IMR-90 (cell line): Measurements from ENCODE around the gene SUN5. TPM values are rescaled to one million over a fixed set of nuclear protein-coding genes. Genes with fewer than 3 reads are reported as not detected.
A peak's percentile ranks its signal among the peaks of the same experiment; 100 is the strongest.

Experiments
- ATAC-seq: fragments of 200-7000 bp; cut with Tn5 transposase; 2 replicates; pipeline ENCODE4 v1.9.1; 2020; ENCODE audit warnings: low read depth, mild to moderate bottlenecking, moderate library complexity
- BruUV-seq: library from RNA; stranded (reverse); fragments of 400-500 nt; replicated peaks from 2 replicates; lab custom pipeline; 2021; lab: Mats Ljungman, UMichigan
- CTCF ChIA-PET: fragments of 300-600 bp; formaldehyde crosslinking; extraction: SDS; loops from one replicate; lab custom pipeline; 2021; ENCODE audit warnings: antibody characterized with exemption; lab: Yijun Ruan, JAX
- POLR2A ChIA-PET: fragments of 300-600 bp; sonication (Branson Sonifier 250); formaldehyde crosslinking; loops from one replicate; lab custom pipeline; 2022; ENCODE audit warnings: antibody characterized with exemption; ENCODE audit not compliant: unreplicated experiment; lab: Charles Lee
- DNase-seq: peaks from one replicate; pipeline ENCODE4 v3.0.0; 2013
- H2AFZ ChIP-seq: replicated peaks from 2 replicates; pipeline ENCODE3; 2013; ENCODE audit warnings: low read length, mild to moderate bottlenecking; ENCODE audit not compliant: poor library complexity
- H2AK5ac ChIP-seq: 2 replicates; pipeline ENCODE4 v1.6.1; 2013; ENCODE audit warnings: low read depth, low read length, inconsistent platforms
- H2AK9ac ChIP-seq: replicated peaks from 2 replicates; pipeline ENCODE3; 2013; ENCODE audit warnings: mild to moderate bottlenecking, low read depth, low read length, moderate library complexity; ENCODE audit not compliant: poor library complexity
- H2BK120ac ChIP-seq: 2 replicates; pipeline ENCODE4 v1.6.1; 2013; ENCODE audit warnings: low read depth, low read length, inconsistent platforms
- H2BK15ac ChIP-seq: 3 replicates; pipeline ENCODE4 v1.6.1; 2013; ENCODE audit warnings: low read depth, low read length, inconsistent platforms
- H2BK20ac ChIP-seq: 2 replicates; pipeline ENCODE4 v1.6.1; 2013; ENCODE audit warnings: low read depth, mild to moderate bottlenecking, inconsistent platforms, low read length, moderate library complexity
- H2BK5ac ChIP-seq: 2 replicates; pipeline ENCODE4 v1.6.1; 2013; ENCODE audit warnings: mild to moderate bottlenecking, low read depth, low read length, inconsistent platforms; ENCODE audit not compliant: poor library complexity, severe bottlenecking
- H3K14ac ChIP-seq: replicated peaks from 2 replicates; pipeline ENCODE4 v1.6.1; 2013; ENCODE audit warnings: low read depth, low read length, inconsistent platforms
- H3K18ac ChIP-seq: 2 replicates; pipeline ENCODE4 v1.6.1; 2013; ENCODE audit warnings: low read depth, low read length, control low read depth
- H3K23ac ChIP-seq: 2 replicates; pipeline ENCODE4 v1.6.1; 2013; ENCODE audit warnings: low read depth, low read length, inconsistent platforms
- H3K27ac ChIP-seq: 2 replicates; pipeline ENCODE4 v1.5.1; 2013; ENCODE audit warnings: mild to moderate bottlenecking, control low read depth, low read length; ENCODE audit not compliant: insufficient read depth
- H3K27me3 ChIP-seq: 2 replicates; pipeline ENCODE4 v1.6.1; 2013; ENCODE audit warnings: low read length; ENCODE audit not compliant: control insufficient read depth, insufficient read depth
- H3K36me3 ChIP-seq: 2 replicates; pipeline ENCODE4 v1.6.1; 2013; ENCODE audit warnings: low read length, mixed read lengths; ENCODE audit not compliant: control insufficient read depth, insufficient read depth
- H3K4ac ChIP-seq: 2 replicates; pipeline ENCODE4 v1.6.1; 2013; ENCODE audit warnings: low read depth, low read length, inconsistent platforms
- H3K4me1 ChIP-seq: 2 replicates; pipeline ENCODE4 v1.6.1; 2013; ENCODE audit warnings: low read length, mixed read lengths; ENCODE audit not compliant: control insufficient read depth, insufficient read depth
- H3K4me2 ChIP-seq: 2 replicates; pipeline ENCODE4 v1.6.1; 2013; ENCODE audit warnings: low read depth, mild to moderate bottlenecking, control low read depth, low read length, moderate library complexity
- H3K4me3 ChIP-seq: 2 replicates; pipeline ENCODE4 v1.5.1; 2013; ENCODE audit warnings: low read depth, mild to moderate bottlenecking, control low read depth, low read length, moderate library complexity; ENCODE audit not compliant: insufficient read depth
- H3K56ac ChIP-seq: 2 replicates; pipeline ENCODE4 v1.6.1; 2013; ENCODE audit warnings: low read length, inconsistent platforms; ENCODE audit not compliant: insufficient read depth; ENCODE audit errors: extremely low read depth
- H3K79me1 ChIP-seq, 2 experiments: 2 replicates each; pipeline ENCODE4 v1.6.1; 2013; ENCODE audit warnings: low read length in 2 of 2, inconsistent platforms in 1 of 2, low read depth in 1 of 2
- H3K9ac ChIP-seq: 2 replicates; pipeline ENCODE4 v1.6.1; 2013; ENCODE audit warnings: low read depth, low read length, control low read depth
- H3K9me1 ChIP-seq: 2 replicates; pipeline ENCODE4 v1.6.1; 2013; ENCODE audit warnings: low read length, inconsistent platforms; ENCODE audit not compliant: insufficient read depth
- H3K9me3 ChIP-seq: 2 replicates; pipeline ENCODE4 v1.6.1; 2013; ENCODE audit warnings: low read length; ENCODE audit not compliant: control insufficient read depth, insufficient read depth
- H4K20me1 ChIP-seq: 2 replicates; pipeline ENCODE4 v1.6.1; 2013; ENCODE audit warnings: low read length, inconsistent platforms; ENCODE audit not compliant: insufficient read depth
- H4K5ac ChIP-seq: 2 replicates; pipeline ENCODE4 v1.6.1; 2013; ENCODE audit warnings: mild to moderate bottlenecking, low read depth, low read length, control low read depth
- H4K8ac ChIP-seq, 2 experiments: 2 replicates each; pipeline ENCODE4 v1.6.1; 2013; ENCODE audit warnings: low read depth in 2 of 2, low read length in 2 of 2, control low read depth in 1 of 2, inconsistent platforms in 1 of 2
- H4K91ac ChIP-seq: 2 replicates; pipeline ENCODE4 v1.6.1; 2013; ENCODE audit warnings: low read depth, low read length, inconsistent platforms; ENCODE audit not compliant: insufficient read depth
- BHLHE40 ChIP-seq: fragments of 150-350 bp; IDR thresholded peaks from 2 replicates; pipeline ENCODE4 v1.6.1; 2016; ENCODE audit warnings: mild to moderate bottlenecking, low read depth, low read length
- CEBPB ChIP-seq: IDR thresholded peaks from 2 replicates; pipeline ENCODE4 v1.6.1; 2012; ENCODE audit warnings: low read depth, low read length, improper control_type of control experiment
- CHD1 ChIP-seq: IDR thresholded peaks from 2 replicates; pipeline ENCODE4 v1.6.1; 2012; ENCODE audit warnings: low read depth, low read length, improper control_type of control experiment
- FOS ChIP-seq: fragments of 150-350 bp; IDR thresholded peaks from 2 replicates; pipeline ENCODE4 v1.6.1; 2016; ENCODE audit warnings: low read depth, low read length
- MAFK ChIP-seq: IDR thresholded peaks from 2 replicates; pipeline ENCODE4 v1.6.1; 2012; ENCODE audit warnings: low read depth, low read length, improper control_type of control experiment
- MAZ ChIP-seq: IDR thresholded peaks from 2 replicates; pipeline ENCODE4 v1.6.1; 2012; ENCODE audit warnings: low read depth, mild to moderate bottlenecking, low read length, improper control_type of control experiment, moderate library complexity, borderline replicate concordance
- MXI1 ChIP-seq: IDR thresholded peaks from 2 replicates; pipeline ENCODE4 v1.6.1; 2012; ENCODE audit warnings: low read depth, mild to moderate bottlenecking, low read length, moderate library complexity, borderline replicate concordance
- NFE2L2 ChIP-seq: fragments of 150-350 bp; IDR thresholded peaks from 2 replicates; pipeline ENCODE4 v1.6.1; 2016; ENCODE audit warnings: low read depth, mild to moderate bottlenecking, low read length
- POLR2A ChIP-seq: IDR thresholded peaks from 2 replicates; pipeline ENCODE4 v1.6.1; 2012; ENCODE audit warnings: mild to moderate bottlenecking, low read depth, low read length
- RAD21 ChIP-seq: IDR thresholded peaks from 2 replicates; pipeline ENCODE4 v1.6.1; 2012; ENCODE audit warnings: low read length, improper control_type of control experiment
- RCOR1 ChIP-seq: IDR thresholded peaks from 2 replicates; pipeline ENCODE4 v1.6.1; 2012; ENCODE audit warnings: mild to moderate bottlenecking, low read length, improper control_type of control experiment; ENCODE audit not compliant: insufficient replicate concordance
- RFX5 ChIP-seq: IDR thresholded peaks from 2 replicates; pipeline ENCODE4 v1.8.0; 2012; ENCODE audit warnings: low read depth, mild to moderate bottlenecking, low read length, moderate library complexity
- SMC3 ChIP-seq: fragments of 150-350 bp; IDR thresholded peaks from 2 replicates; pipeline ENCODE4 v1.6.1; 2016; ENCODE audit warnings: low read depth, mild to moderate bottlenecking, antibody characterized with exemption, low read length, moderate library complexity
- WGBS, 2 experiments: methylation state at CpG; one replicate each; pipeline versions ENCODE4 v1.1.5 to v1.1.7; 2013; ENCODE audit warnings: missing lambda C conversion rate in 2 of 2; ENCODE audit not compliant: insufficient read length in 1 of 2; ENCODE audit errors: extremely low coverage in 2 of 2; 5-methylcytosine and 5-hydroxymethylcytosine counted together
- dilution Hi-C: fragments of 300-500 bp; cut with HindIII; formaldehyde crosslinking; loops from one replicate; pipeline ENCODE4 v1.14.3; 2018; ENCODE audit warnings: low sequenced_read_pairs; ENCODE audit not compliant: unreplicated experiment
- in situ Hi-C: fragments of 300-500 bp; cut with MboI; formaldehyde crosslinking; loops from 3 replicates; pipeline ENCODE4 v1.14.3; 2019; ENCODE audit warnings: low sequenced_read_pairs, inconsistent platforms, mixed read lengths
- intact Hi-C: fragments of 100-400 bp; cut with micrococcal nuclease; formaldehyde crosslinking; loops from 2 replicates; pipeline ENCODE4 v1.10.0; 2022
- polyA plus RNA-seq, 3 experiments: library from polyadenylated mRNA; depleted of rRNA; stranded (reverse); fragments of >200 nt; gene quantifications; 2 replicates each; pipeline ENCODE4 v1.2.3, GENCODE V29; 2012; ENCODE audit warnings: low replicate concordance in 1 of 3
- total RNA-seq: library from RNA; depleted of rRNA; stranded (reverse); fragments of >200 nt; gene quantifications from 2 replicates; pipeline ENCODE4 v1.2.3, GENCODE V29; 2012
- TF ChIP-seq, protein P1 (sequence below): fragments of 150-350 bp; IDR thresholded peaks from 2 replicates; pipeline ENCODE4 v1.6.1; 2016; ENCODE audit warnings: low read depth, mild to moderate bottlenecking, low read length, moderate library complexity, borderline replicate concordance
- TF ChIP-seq, protein P2 (sequence below): fragments of 150-350 bp; IDR thresholded peaks from 2 replicates; pipeline ENCODE4 v1.6.1; 2017; ENCODE audit warnings: mild to moderate bottlenecking, antibody characterized with exemption, low read length, low read depth

Gene SUN5
- total and polyA plus RNA-seq, 2 of the 4 experiments (the other 2 are of a cell fraction), result not detected

DNA sequence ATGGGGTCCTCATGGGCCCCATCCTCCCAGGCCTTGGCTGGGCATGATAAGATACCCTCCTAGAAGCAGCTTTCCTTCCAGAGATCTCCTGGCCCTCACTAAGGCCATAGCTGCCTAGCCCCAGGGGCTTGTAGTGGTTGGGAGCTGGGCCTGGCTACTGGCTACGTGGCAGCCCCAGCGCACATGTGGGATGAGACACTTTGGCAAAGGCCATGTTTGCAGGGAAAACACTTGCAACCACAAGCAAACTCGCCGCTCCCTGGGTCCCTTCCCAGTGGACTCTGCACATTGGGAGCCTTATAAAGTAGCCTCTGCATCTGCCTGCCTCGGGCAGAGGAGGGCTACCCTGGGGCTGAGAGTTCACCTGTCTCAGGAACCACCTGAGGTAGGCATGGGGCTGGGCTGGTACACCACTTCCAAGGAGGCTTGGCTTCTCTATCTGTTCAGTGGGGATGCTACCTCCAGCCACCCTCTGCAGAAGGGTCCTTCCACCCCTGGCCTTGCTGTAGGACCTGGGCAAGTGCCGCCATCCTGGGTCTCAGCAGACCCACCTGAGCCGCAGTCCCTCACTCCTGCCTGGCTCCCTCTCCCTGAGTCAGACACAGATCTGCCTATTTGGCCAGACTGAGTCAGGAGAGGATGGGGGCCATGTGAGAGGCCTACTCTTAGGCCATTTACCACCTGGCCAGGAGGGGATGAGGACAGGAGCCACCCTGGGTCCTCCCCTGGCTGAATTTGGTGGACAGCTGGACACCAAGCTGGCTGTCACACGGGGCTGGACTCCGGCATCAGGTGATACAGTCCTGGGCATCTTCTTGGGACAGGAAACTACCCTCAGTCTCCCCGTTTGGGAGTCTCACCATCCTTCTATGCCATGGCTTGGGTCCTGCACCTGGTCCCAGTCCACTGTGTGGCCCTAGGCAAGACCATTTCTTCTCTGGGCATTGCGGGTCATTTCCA is 3.4 kb upstream of the SUN5 start, which contains the start of gene BPIFB2:
TSS of gene BPIFB2 (plus strand) at position 329 of the 960 bp plus-strand sequence. CDS start 871 bp downstream, outside the sequence.
- no peak within 1 kb of the TSS for H3K56ac ChIP-seq
- H4K5ac ChIP-seq, result no peak within 1 kb of the TSS
- H3K4ac ChIP-seq, result no peak within 1 kb of the TSS
- H3K18ac ChIP-seq, result no peak within 1 kb of the TSS
- no peak within 1 kb of the TSS for H3K4me2 ChIP-seq
- intact Hi-C loops, result no loop called here
- no peak within 1 kb of the TSS for H2BK5ac ChIP-seq
- H3K9me1 ChIP-seq, result no peaks in the 10 kb centered on the region
- peaks cover 3% of the 10 kb centered on the region for H3K27me3 ChIP-seq
- BruUV-seq, result no TSS peak
- no peak within 1 kb of the TSS for H2AK5ac ChIP-seq
- no peak within 1 kb of the TSS for H3K4me3 ChIP-seq
- H4K20me1 ChIP-seq, result no peaks in the 10 kb centered on the region; the same call in 1 of the 2 replicates
- H4K91ac ChIP-seq, result no peak within 1 kb of the TSS
- in situ Hi-C loops, result no loop called here
- dilution Hi-C loops, result no loop called here
- DNase-seq, result no peak
- H2BK20ac ChIP-seq, result no peak within 1 kb of the TSS
- H2AFZ ChIP-seq, result no peak within 1 kb of the TSS
- H3K14ac ChIP-seq, result no peak within 1 kb of the TSS
- 61% methylated on average over 5 of the region's 11 CpGs; no CpG with 5 or more reads in 1 of the 2 experiments for WGBS, 2 experiments
- peak within 1 kb of the TSS; percentile 16 for H2AK9ac ChIP-seq
- no peak for ATAC-seq
- no peaks in the 10 kb centered on the region for H3K9me3 ChIP-seq
- H3K79me1 ChIP-seq, result no peaks in the 10 kb centered on the region
- no peak within 1 kb of the TSS for H2BK120ac ChIP-seq
- POLR2A ChIA-PET, result interaction anchor here (0.6 kb wide), 1 partner anchor 1397 kb away, joined by 22 read pairs; no protein-coding TSS in a partner anchor
- H3K4me1 ChIP-seq, result no peaks in the 10 kb centered on the region
- CTCF ChIA-PET, result interaction anchor here (0.5 kb wide), 1 partner anchor 164 kb away, joined by 9 read pairs; no protein-coding TSS in a partner anchor
- H3K9ac ChIP-seq, result no peak within 1 kb of the TSS
- H3K36me3 ChIP-seq, result no peaks in the 10 kb centered on the region
- no peak within 1 kb of the TSS for H3K27ac ChIP-seq
- H4K8ac ChIP-seq, result no peak within 1 kb of the TSS
- no peak within 1 kb of the TSS for H2BK15ac ChIP-seq
- H3K23ac ChIP-seq, result no peak within 1 kb of the TSS
- TF ChIP-seq CEBPB, result no peak
- TF ChIP-seq CHD1, result no peak
- TF ChIP-seq, protein P1, sequence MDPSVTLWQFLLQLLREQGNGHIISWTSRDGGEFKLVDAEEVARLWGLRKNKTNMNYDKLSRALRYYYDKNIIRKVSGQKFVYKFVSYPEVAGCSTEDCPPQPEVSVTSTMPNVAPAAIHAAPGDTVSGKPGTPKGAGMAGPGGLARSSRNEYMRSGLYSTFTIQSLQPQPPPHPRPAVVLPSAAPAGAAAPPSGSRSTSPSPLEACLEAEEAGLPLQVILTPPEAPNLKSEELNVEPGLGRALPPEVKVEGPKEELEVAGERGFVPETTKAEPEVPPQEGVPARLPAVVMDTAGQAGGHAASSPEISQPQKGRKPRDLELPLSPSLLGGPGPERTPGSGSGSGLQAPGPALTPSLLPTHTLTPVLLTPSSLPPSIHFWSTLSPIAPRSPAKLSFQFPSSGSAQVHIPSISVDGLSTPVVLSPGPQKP, result no peak
- no peak for TF ChIP-seq POLR2A
- TF ChIP-seq RAD21, result no peak
- TF ChIP-seq, protein P2, sequence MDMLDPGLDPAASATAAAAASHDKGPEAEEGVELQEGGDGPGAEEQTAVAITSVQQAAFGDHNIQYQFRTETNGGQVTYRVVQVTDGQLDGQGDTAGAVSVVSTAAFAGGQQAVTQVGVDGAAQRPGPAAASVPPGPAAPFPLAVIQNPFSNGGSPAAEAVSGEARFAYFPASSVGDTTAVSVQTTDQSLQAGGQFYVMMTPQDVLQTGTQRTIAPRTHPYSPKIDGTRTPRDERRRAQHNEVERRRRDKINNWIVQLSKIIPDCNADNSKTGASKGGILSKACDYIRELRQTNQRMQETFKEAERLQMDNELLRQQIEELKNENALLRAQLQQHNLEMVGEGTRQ, result no peak
- no peak for TF ChIP-seq NFE2L2
- no peak for TF ChIP-seq RCOR1
- no peak for TF ChIP-seq SMC3
- TF ChIP-seq MAFK, result no peak
- no peak for TF ChIP-seq MAZ
- TF ChIP-seq FOS, result no peak
- no peak for TF ChIP-seq RFX5
- TF ChIP-seq MXI1, result no peak
- TF ChIP-seq BHLHE40, result no peak
